Mesenchymal stem cell (in vitro differentiated cells and primary cell): ENCODE measurements around the gene TRIM36.

Experiments
- DNase-seq: peaks from one replicate; pipeline ENCODE4 v3.0.0-alpha.2; 2013
- H2AFZ ChIP-seq: one replicate; pipeline ENCODE4 v1.6.1; 2013; ENCODE audit warnings: low read depth, mild to moderate bottlenecking, control low read depth, inconsistent platforms, low read length, moderate library complexity
- H2AK5ac ChIP-seq: 2 replicates; pipeline ENCODE4 v1.6.1; 2013; ENCODE audit warnings: low read length, moderate library complexity, mild to moderate bottlenecking, inconsistent platforms; ENCODE audit not compliant: severe bottlenecking
- H2BK120ac ChIP-seq: one replicate; pipeline ENCODE4 v1.6.1; 2013; ENCODE audit warnings: low read depth, mild to moderate bottlenecking, inconsistent platforms, low read length, moderate library complexity
- H2BK12ac ChIP-seq, 2 experiments: one replicate each; pipeline ENCODE4 v1.6.1; 2013; ENCODE audit warnings: inconsistent platforms in 2 of 2, low read length in 2 of 2, mild to moderate bottlenecking in 2 of 2, moderate library complexity in 2 of 2, control low read depth in 1 of 2
- H2BK15ac ChIP-seq: one replicate; pipeline ENCODE4 v1.6.1; 2013; ENCODE audit warnings: mild to moderate bottlenecking, low read depth, inconsistent platforms; ENCODE audit not compliant: poor library complexity, severe bottlenecking
- H2BK5ac ChIP-seq: 2 replicates; pipeline ENCODE4 v1.6.1; 2013; ENCODE audit warnings: low read depth, mild to moderate bottlenecking, low read length, control low read depth, inconsistent platforms; ENCODE audit not compliant: poor library complexity, severe bottlenecking
- H3K14ac ChIP-seq, 2 experiments: one replicate each; pipeline ENCODE4 v1.6.1; 2013; ENCODE audit warnings: inconsistent platforms in 2 of 2, low read length in 2 of 2, control low read depth in 1 of 2, mild to moderate bottlenecking in 1 of 2, moderate library complexity in 1 of 2
- H3K18ac ChIP-seq, 2 experiments: one replicate each; pipeline ENCODE4 v1.6.1; 2013; ENCODE audit warnings: inconsistent platforms in 2 of 2, low read length in 2 of 2, control low read depth in 1 of 2, low read depth in 1 of 2, mild to moderate bottlenecking in 1 of 2
- H3K23ac ChIP-seq, 2 experiments: one replicate each; pipeline ENCODE4 v1.6.1; 2013; ENCODE audit warnings: inconsistent platforms in 2 of 2, low read length in 2 of 2, mild to moderate bottlenecking in 2 of 2, moderate library complexity in 2 of 2, control low read depth in 1 of 2
- H3K27ac ChIP-seq: 2 replicates; pipeline ENCODE4 v1.5.1; 2013; ENCODE audit warnings: mild to moderate bottlenecking, moderate library complexity, low read length, control low read depth, inconsistent platforms; ENCODE audit not compliant: poor library complexity, severe bottlenecking
- H3K27me3 ChIP-seq, 2 experiments: 2 replicates each; pipeline versions ENCODE4 v1.6.1 to v1.7.0; 2013; ENCODE audit warnings: low read length in 2 of 2, mild to moderate bottlenecking in 2 of 2, moderate library complexity in 2 of 2, control low read depth in 1 of 2, inconsistent platforms in 1 of 2; ENCODE audit not compliant: control insufficient read depth in 1 of 2, insufficient read depth in 1 of 2
- H3K36me3 ChIP-seq, 2 experiments: 2 replicates each; pipeline versions ENCODE4 v1.6.1 to v1.7.0; 2013; ENCODE audit warnings: low read length in 2 of 2, control low read depth in 1 of 2, inconsistent platforms in 1 of 2, low read depth in 1 of 2, mild to moderate bottlenecking in 1 of 2; ENCODE audit not compliant: insufficient read depth in 2 of 2, control insufficient read depth in 1 of 2
- H3K4ac ChIP-seq, 2 experiments: one replicate each; pipeline ENCODE4 v1.6.1; 2013; ENCODE audit warnings: inconsistent platforms in 2 of 2, low read length in 2 of 2, mild to moderate bottlenecking in 2 of 2, moderate library complexity in 2 of 2, control low read depth in 1 of 2, low read depth in 1 of 2
- H3K4me1 ChIP-seq: 2 replicates; pipeline ENCODE4 v1.6.1; 2013; ENCODE audit warnings: low read depth, low read length, control low read depth; ENCODE audit not compliant: control insufficient read depth, insufficient read depth
- H3K4me2 ChIP-seq: 2 replicates; pipeline ENCODE4 v1.6.1; 2013; ENCODE audit warnings: low read length, mild to moderate bottlenecking, inconsistent platforms; ENCODE audit not compliant: poor library complexity, severe bottlenecking
- H3K4me3 ChIP-seq, 2 experiments: 2 replicates each; pipeline versions ENCODE4 v1.5.1 to v1.7.0; 2013; ENCODE audit warnings: low read length in 2 of 2, mild to moderate bottlenecking in 2 of 2, control low read depth in 1 of 2, low read depth in 1 of 2; ENCODE audit not compliant: insufficient read depth in 1 of 2
- H3K79me1 ChIP-seq: replicated peaks from 2 replicates; pipeline ENCODE4 v1.6.1; 2013; ENCODE audit warnings: mild to moderate bottlenecking, control low read depth, low read length, inconsistent platforms; ENCODE audit not compliant: poor library complexity, severe bottlenecking
- H3K9ac ChIP-seq: 2 replicates; pipeline ENCODE4 v1.7.0; 2013; ENCODE audit warnings: mild to moderate bottlenecking, low read length, moderate library complexity
- H3K9me3 ChIP-seq: 2 replicates; pipeline ENCODE4 v1.7.0; 2013; ENCODE audit warnings: mild to moderate bottlenecking, low read length; ENCODE audit not compliant: control insufficient read depth
- H4K8ac ChIP-seq: one replicate; pipeline ENCODE4 v1.6.1; 2013; ENCODE audit warnings: inconsistent platforms, mild to moderate bottlenecking, low read length, moderate library complexity
- H4K91ac ChIP-seq: one replicate; pipeline ENCODE4 v1.6.1; 2013; ENCODE audit warnings: mild to moderate bottlenecking, low read length, inconsistent platforms
- WGBS: methylation state at CpG from one replicate; pipeline ENCODE4 v1.1.7; 2013; ENCODE audit warnings: mixed read lengths; 5-methylcytosine and 5-hydroxymethylcytosine counted together

The TRIM36 gene

GRCh38 chr5:115166744-115167393 is 2.8 kb downstream of the TRIM36 start:
- 94% methylated on average over 12 of the region's 12 CpGs for WGBS
- no peak overlapping the region for H3K4me3 ChIP-seq
- H3K23ac ChIP-seq, result no peak overlapping the region
- peaks cover 6% of the 10 kb centered on the region for H3K4me1 ChIP-seq
- no peak overlapping the region for H3K4me2 ChIP-seq
- H3K9ac ChIP-seq, result no peak overlapping the region
- no peak overlapping the region for H2BK120ac ChIP-seq
- peak overlapping the region; percentile 3 for H4K91ac ChIP-seq
- H3K27ac ChIP-seq, result no peak overlapping the region
- peaks cover 0 to 68% of the 10 kb centered on the region in 2 experiments for H3K27me3 ChIP-seq
- H2BK15ac ChIP-seq, result no peak overlapping the region
- no peak overlapping the region for H2AFZ ChIP-seq
- H3K36me3 ChIP-seq, result peaks cover 0 to 4% of the 10 kb centered on the region in 2 experiments
- no peak overlapping the region for H3K18ac ChIP-seq
- H3K9me3 ChIP-seq, result peaks cover 8% of the 10 kb centered on the region
- no peak overlapping the region for H2AK5ac ChIP-seq
- no peak for DNase-seq
- no peak overlapping the region for H2BK5ac ChIP-seq
- no peak overlapping the region for H3K14ac ChIP-seq
- H4K8ac ChIP-seq, result no peak overlapping the region
- H3K79me1 ChIP-seq, result peaks cover 17% of the 10 kb centered on the region
- H2BK12ac ChIP-seq, result no peak overlapping the region
- H3K4ac ChIP-seq, result no peak overlapping the region

- no peak overlapping the region for H2BK12ac ChIP-seq
- H2AK5ac ChIP-seq, result no peak overlapping the region
- H3K27ac ChIP-seq, result no peak overlapping the region
- H3K4me2 ChIP-seq, result no peak overlapping the region
- no peak overlapping the region for H3K18ac ChIP-seq
- peaks cover 0 to 4% of the 10 kb centered on the region in 2 experiments for H3K36me3 ChIP-seq
- no peak for DNase-seq
- no peak overlapping the region for H2BK120ac ChIP-seq
- no peak overlapping the region for H2BK5ac ChIP-seq
- peaks cover 17% of the 10 kb centered on the region for H3K79me1 ChIP-seq
- H3K27me3 ChIP-seq, result peaks cover 0 to 57% of the 10 kb centered on the region in 2 experiments
- H3K9me3 ChIP-seq, result peaks cover 8% of the 10 kb centered on the region
- H2BK15ac ChIP-seq, result no peak overlapping the region
- no peak overlapping the region for H2AFZ ChIP-seq
- no peak overlapping the region for H4K91ac ChIP-seq
- H3K4ac ChIP-seq, result no peak overlapping the region
- WGBS, result 84% methylated on average over 5 of the region's 5 CpGs
- no peak overlapping the region for H3K14ac ChIP-seq
- H3K4me3 ChIP-seq, result no peak overlapping the region
- H4K8ac ChIP-seq, result no peak overlapping the region
- H3K9ac ChIP-seq, result no peak overlapping the region
- H3K23ac ChIP-seq, result no peak overlapping the region
- peaks cover 6% of the 10 kb centered on the region for H3K4me1 ChIP-seq
Measured at GRCh38 chr5:115165790-115166189, 3.9 kb downstream of the TRIM36 start.

GRCh38 chr5:115160975-115161475 is 8.7 kb downstream of the TRIM36 start:
- Histone ChIP-seq H4K8ac (no peak overlapping the region), H3K9ac (no peak overlapping the region), H3K4me1 (no peaks in the 10 kb centered on the region), H3K27ac (no peak overlapping the region), H3K4me2 (no peak overlapping the region), H2AFZ (no peak overlapping the region), H2AK5ac (no peak overlapping the region), H3K79me1 (peaks cover 7% of the 10 kb centered on the region), H2BK5ac (no peak overlapping the region), H3K23ac (no peak overlapping the region), H3K27me3 (peaks cover 0 to 26% of the 10 kb centered on the region in 2 experiments), H3K18ac (no peak overlapping the region), H3K9me3 (peaks cover 11% of the 10 kb centered on the region), H2BK12ac (no peak overlapping the region), H2BK120ac (no peak overlapping the region), H3K4ac (no peak overlapping the region), H4K91ac (no peak overlapping the region), H3K14ac (no peak overlapping the region), H3K4me3 (no peak overlapping the region), H2BK15ac (no peak overlapping the region), H3K36me3 (peaks cover 0 to 4% of the 10 kb centered on the region in 2 experiments)
- 90% methylated on average over 3 of the region's 3 CpGs for WGBS
- DNase-seq, result no peak

GRCh38 chr5:115151208-115151805 is 18.4 kb downstream of the TRIM36 start:
- H3K18ac ChIP-seq, result no peak overlapping the region
- WGBS, result 81% methylated on average over 5 of the region's 6 CpGs
- H2BK120ac ChIP-seq, result no peak overlapping the region
- H2AK5ac ChIP-seq, result no peak overlapping the region
- H3K23ac ChIP-seq, result no peak overlapping the region
- H2AFZ ChIP-seq, result no peak overlapping the region
- no peak overlapping the region for H3K4me2 ChIP-seq
- H3K9ac ChIP-seq, result no peak overlapping the region
- H3K4ac ChIP-seq, result no peak overlapping the region
- peaks cover 8% of the 10 kb centered on the region for H3K9me3 ChIP-seq
- DNase-seq, result no peak
- H4K8ac ChIP-seq, result no peak overlapping the region
- H3K27me3 ChIP-seq, result no peaks in the 10 kb centered on the region
- no peak overlapping the region for H2BK15ac ChIP-seq
- no peak overlapping the region for H3K27ac ChIP-seq
- no peak overlapping the region for H3K14ac ChIP-seq
- H3K4me1 ChIP-seq, result no peaks in the 10 kb centered on the region
- H3K4me3 ChIP-seq, result no peak overlapping the region
- H2BK5ac ChIP-seq, result no peak overlapping the region
- H2BK12ac ChIP-seq, result no peak overlapping the region
- H4K91ac ChIP-seq, result no peak overlapping the region
- peaks cover 4% of the 10 kb centered on the region for H3K79me1 ChIP-seq
- no peaks in the 10 kb centered on the region for H3K36me3 ChIP-seq
